HuH-7.5 (cell line): ENCODE measurements around the gene CTNNA3.
"Not testable (repeated sequence)": the region's sequence is repeated elsewhere in the genome, so short reads cannot be mapped to it uniquely, and the experiment has no call there.

ENCODE experiments used
- DNase-seq: peaks from one replicate; pipeline ENCODE4 v3.0.0; 2011; ENCODE audit warnings: low spot score

Gene CTNNA3

DNA sequence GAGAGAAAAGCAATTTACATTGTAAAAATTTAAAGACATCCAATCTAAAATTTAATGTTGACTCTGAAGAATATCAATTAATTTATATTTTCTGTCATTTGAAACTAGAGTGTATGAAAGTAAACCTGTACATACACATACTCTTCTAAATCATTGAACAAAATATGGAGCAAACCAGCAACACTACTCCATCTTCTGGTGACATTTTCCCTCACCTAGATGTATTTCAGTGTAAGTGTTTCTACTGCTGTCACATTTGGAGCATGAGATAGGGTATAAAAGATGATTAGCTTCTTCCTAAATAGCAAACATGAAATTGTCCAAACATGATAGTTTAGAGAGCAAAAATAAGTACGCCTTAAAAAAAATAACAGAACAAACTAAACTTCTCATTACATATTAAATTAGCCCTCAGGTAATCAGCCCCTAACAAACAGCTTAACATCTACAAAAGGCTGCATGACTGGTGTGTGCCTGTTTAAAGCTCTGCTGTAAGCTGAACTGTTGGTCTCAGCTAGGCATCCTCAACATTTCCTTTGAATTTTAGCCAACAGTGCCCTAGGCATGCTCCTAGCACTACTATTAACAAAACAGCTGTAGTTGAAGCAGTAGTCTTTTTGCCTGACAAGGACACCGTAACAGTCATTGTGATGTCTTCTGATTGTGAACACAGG is 189.8 kb downstream of the CTNNA3 start:
- DNase-seq, result no peak

DNA sequence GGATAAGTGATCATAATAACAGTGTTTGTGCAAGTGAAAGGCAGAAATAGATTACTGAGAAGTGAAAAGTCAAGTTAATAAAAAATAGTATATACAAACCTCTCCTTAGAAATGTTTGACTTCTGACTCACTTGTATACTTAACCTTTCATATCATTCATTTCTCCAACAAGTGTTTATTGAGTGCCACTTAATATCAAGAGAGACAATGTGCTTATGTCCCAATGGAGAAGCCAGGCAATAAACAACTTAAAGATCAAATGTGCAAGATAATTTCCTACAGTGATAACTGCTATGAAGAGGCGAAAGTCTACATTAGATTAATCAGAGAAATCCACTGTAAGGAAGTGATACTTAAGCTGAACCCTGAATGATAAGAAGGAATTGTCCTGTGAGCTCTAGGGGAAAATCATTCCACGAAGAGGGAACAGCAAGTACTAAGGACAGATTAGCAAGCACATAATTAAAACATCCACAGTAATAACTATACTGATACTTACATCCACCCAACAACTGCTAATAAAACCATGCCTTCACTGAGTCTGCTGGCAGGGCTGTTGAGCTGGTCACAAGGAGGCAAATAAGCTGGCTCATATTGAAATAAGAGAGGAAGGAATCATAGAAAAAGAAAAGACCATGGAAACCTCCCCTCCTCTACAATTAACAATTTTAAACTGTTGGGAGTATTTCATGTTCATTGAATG is 203.5 kb downstream of the CTNNA3 start:
- no peak for DNase-seq

DNA sequence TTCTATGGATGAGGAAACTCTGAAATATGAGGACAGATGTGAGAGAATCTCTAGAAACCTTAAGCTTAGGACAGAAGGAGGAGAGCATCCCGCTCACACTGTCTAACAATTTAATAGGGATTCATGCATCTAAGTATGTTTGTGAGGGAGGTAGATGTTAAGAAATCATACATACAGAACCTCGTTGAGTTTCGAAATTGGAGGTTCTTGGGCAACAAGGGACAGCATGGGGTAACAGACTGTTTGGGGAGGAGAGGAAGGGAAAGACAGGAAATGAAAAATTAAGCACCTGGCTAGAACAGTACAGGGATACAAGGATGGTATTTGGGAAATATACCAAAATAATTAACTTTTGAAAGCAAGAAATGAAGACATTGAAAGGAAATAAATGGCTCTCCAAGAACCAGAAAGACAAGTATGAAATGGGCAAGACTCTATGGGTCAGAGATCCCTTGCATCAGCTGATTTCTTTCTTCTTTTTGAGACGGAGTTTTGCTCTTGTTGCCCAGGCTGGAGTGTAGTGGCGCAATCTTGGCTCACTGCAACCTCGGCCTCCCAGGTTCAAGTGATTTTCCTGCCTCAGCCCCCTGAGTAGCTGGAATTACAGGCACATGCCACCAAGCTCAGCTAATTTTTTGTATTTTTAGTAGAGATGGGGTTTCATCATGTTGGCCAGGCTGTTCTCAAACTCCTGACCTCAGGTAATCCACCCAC is 207.9 kb downstream of the CTNNA3 start:
- no peak for DNase-seq

DNA sequence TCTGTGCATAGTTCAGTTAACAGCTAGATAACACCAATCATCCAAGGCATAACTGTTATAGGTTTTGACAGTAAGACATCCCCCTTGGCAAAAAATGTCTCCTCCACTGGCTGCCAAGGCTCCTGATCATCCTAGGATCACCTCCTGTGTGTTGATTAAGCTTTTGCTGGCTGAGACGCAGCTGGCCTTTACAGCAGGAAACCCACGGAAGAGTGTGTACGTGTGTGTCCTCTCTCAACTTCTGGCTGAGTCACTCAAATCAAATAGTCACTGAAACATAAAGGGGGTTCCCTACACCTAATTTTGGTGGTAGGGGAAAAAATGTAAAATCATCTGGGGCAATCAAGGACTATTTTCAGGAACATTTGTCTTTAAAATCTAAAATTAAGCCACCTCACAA is 208.8 kb downstream of the CTNNA3 start:
- no peak for DNase-seq

DNA sequence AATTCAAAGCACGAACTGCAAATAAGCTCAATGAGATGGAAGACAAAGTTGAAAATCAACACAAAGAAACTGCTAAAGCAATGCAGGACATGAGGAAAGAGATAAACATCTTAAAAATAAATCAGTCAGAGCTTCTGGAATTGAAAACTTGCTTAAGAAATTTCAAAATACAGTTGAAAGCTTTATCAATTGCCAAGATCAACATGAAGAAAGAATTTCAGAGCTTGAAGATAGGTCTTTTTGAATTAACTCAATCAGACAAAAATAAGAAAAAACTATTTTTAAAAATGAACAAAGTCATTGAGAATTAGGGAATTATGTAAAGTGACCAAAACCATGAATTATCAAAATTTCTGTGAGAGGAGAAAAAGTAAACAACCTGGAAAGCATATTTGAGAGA is 218.1 kb downstream of the CTNNA3 start:
- DNase-seq, result no peak

DNA sequence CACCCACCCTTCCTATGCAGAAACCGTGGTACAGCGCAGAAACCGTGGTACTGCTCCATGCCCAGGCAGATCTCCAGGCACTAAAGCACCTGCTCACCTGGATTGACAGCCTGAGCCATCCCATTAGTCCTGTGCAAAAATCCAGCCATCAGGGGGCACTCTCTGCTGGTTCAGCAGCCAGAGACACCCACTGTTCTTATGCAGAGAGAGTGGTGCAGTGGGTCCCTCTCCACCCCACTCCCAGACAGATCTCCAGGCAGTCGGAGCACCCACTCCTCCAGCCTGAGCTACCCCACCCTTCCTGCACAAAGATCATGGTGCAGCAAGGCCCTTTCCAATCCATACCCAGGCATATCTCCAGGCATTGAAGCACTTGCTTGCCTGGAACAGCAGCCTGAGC is 219.8 kb downstream of the CTNNA3 start:
- no peak for DNase-seq

DNA sequence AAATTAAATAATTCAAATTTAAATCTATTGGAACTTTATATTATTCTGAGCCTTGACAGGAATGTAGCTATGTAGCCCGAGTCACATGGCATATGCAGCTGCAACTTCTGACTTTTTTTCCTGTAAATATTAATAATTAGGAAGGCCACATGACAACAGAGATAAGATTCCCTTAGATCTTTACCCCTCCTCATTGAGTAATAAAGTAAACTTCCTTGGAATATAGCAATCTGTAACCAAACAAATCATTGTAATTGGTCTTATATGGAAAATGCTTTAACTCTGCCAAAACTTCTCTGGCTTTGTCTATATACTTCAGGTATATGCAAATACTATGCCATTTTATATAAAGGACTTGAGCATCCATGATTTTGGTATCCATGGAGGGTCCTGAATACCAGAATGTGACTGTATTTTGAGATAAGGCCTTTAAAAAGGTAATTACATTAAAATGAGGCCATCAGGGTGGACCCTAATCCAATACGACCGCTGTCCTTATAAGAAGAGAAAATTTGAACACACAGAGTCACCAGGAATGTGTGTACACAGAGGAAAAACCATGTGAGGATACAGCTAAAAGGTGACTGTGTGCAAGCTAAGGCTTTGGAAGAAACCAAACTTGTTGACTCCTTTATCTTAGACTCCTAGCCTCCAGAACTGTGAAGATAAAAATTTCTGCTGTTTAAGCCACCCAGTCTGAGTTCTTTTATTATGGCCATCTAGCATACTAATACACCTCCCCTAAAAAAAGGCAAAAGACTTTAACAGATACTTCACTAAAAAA is 222.0 kb downstream of the CTNNA3 start:
- no peak for DNase-seq

DNA sequence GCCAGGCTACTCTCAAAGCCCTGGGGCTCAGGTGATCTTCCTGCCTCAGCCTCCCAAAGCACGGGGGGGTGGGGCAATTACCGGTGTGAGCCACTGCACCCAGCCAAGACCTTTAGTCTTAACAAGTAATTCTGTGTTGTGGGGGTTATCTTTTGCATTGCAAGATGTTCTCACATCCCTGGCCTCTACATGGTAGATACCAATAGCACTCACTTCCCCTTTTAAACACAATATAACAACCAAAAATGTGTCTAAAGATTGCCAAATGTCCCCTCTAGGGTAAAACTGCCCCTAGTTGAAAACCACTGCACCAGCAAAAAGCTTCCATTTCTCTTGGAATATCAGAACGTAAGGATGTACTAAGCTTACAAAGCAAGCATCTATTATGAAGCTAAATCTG is 225.0 kb downstream of the CTNNA3 start:
- DNase-seq, result no peak

DNA sequence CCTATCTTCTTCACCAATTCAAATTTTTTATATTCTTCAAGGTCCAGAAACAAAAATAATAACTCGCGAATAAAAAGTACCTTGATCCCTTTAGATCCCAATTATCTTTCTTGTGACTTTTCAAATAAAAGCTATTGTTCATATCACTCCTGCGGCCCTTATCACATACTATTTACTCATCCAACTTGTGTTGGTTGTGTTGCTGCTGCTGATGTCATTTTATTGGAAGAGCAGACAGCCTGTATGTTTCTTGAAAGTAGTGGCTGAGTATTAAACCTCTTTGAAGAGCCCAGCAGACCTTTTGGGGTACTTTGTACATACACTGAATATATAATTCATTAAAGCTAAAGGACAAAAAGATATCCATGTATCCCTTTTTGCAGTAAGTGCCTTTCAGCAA is 231.7 kb downstream of the CTNNA3 start:
- DNase-seq, result no peak

DNA sequence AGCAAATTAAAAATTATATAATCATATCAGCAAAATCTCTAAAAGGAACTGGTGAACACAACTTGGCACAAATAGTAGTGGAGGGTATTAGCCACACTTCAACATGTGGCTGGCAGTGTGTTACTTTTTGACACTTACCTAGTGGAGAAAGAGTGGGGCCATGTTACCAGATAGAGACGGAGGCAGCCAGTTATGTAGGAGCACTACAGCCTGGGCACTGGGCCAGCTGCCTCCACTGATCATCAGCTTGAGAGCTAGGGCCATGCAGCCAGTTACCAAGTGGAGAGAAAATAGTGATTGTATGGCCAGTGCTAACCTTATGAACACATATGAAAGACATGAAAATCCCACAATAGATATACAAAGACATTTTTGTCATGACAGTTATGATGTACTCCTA is 243.1 kb downstream of the CTNNA3 start:
- no peak for DNase-seq

DNA sequence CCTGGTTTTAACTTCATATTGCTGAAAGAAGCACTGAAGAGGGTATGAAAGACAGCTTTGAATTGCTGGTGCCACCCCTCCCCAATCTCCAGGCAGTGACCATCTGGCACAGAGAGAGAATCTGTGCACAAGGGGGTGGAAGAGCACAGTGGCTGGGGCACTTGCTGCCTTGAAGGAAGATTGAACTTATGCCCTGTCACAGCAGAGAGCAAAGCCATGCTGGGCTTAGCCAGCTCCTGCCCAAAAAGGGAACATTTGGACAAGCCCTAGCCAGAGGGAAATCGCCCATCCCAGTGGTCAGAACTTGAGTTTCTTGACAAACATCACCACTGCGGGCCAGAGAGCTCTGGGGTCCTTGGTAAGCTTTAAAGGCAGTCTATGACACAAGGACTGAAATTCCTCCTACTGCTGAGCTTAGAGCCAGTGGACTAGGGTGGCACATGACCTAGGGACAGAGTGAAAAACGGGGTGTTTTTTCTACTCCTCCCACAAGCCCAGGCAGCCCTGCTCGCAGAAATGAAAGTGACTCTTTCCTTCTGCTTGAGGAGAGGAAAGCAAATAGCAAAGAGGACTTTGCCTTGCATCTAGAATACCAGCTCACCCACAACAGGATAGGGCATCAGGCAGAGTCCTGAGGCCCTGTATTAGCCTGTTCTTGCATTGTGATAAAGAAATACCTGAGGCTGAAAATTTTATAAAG is 257.2 kb downstream of the CTNNA3 start:
- no peak for DNase-seq

DNA sequence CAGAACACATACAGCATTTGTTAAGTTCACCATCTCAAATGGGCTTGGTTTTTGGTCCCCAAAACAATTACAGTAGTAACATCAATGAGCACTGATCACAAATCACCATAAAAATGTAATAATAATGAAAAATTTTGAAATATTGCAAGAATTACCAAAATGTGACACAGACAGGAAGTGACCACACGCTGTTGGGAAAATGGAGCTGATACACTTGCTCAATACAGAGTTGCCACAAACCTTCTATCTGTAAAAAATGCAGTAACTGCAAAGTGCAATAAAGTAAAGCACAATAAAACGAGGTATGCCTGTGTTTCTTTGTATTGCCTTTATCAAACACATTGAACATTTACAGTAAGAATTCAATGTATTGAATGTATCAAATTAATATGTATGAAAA is 262.7 kb downstream of the CTNNA3 start:
- no peak for DNase-seq

DNA sequence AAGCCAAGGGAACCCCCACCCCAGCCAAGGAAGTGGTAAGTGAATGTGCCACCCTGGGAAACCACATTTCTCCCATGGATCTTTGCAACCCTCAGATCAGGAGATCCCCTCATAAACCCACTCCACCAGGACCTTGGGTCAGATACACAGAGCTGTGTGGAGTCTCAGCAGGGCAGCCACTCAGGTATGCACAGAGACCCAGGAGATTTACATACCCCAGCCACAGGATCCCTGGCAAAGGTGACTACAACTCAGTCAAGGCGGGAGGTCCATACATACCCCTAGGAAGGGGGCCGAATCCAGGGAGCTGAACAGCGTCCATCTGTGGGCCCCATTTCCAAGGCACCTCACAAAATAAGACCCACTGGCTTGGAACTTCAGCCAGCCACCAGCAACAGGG is 293.4 kb downstream of the CTNNA3 start:
- DNase-seq, result no peak

DNA sequence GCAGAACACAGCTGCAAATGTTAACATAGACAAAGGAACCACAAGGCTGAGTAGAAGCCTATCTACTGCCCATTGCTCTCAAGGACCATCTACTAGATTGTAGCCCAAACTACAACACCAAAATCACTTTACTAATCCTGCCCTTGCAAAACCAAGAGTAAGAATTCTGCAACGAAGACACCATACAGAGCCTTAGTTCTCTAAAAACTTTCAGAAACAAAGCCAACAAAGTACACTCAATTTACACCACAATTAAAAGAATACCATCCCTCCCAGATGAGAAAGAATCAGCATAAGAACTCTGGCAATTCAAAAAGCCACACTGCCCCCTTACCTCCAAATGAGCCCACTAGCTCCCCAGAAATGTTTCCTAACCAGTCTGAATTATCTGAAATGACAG is 294.3 kb downstream of the CTNNA3 start:
- no peak for DNase-seq

DNA sequence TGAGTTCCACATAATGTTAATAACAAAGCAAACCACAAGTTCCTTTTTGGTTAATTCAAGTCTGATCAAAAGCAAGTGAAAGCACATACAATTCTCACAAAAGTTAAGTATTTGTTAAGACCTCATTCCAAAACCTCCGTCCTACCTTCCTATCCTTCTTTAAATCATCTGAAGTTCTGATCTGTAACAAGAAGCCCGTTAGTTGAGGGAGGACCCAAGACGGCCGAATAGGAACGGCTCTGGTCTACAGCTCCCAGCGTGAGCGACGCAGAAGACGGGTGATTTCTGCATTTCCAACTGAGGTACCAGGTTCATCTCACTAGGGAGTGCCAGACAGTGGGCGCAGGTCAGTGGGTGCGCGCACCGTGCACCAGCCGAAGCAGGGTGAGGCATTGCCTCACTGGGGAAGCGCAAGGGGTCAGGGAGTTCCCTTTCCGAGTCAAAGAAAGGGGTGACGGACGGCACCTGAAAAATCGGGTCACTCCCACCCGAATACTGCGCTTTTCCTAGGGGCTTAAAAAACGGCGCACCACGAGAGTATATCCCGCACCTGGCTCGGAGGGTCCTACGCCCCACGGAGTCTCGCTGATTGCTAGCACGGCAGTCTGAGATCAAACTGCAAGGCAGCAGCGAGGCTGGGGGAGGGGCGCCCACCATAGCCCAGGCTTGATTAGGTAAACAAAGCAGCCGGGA is 309.0 kb downstream of the CTNNA3 start:
- DNase-seq, result not testable (repeated sequence)

DNA sequence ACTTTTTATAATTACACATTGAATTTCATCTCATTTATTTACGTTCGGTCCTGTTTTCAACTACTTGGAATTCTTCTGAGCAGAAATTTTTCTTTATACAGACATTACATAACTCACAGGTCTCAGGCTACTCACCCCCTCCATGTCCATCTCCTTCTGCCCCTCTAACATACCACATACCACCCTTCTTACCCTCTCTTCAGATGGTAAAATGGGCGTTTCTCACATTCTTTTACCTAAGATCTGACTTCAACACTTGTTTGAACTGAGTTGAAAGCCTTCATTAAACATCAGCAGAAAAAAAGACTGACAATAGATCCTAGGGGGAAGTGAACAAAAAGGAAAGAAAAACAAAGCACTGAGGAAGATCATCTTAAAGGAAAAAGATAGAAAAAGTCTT is 309.7 kb downstream of the CTNNA3 start:
- no peak for DNase-seq

DNA sequence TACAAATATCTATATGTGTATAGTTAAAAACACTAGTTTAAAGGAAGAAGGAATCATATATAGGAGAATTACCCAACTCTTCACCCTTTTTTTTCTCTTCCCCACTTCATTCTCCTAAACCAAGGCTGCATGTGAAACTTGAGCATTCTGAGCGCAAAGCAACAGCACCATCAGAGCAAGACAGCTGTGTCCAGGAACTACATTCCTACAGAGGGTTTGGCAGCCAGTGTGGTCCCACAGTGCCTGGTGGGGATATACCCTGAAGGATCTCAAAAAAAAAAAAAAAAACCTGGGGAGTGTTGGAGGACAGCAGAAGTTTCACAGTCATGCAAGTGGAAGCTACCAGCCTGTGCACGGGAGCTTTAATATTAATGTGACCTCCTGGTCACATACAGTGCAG is 310.4 kb downstream of the CTNNA3 start:
- no peak for DNase-seq

DNA sequence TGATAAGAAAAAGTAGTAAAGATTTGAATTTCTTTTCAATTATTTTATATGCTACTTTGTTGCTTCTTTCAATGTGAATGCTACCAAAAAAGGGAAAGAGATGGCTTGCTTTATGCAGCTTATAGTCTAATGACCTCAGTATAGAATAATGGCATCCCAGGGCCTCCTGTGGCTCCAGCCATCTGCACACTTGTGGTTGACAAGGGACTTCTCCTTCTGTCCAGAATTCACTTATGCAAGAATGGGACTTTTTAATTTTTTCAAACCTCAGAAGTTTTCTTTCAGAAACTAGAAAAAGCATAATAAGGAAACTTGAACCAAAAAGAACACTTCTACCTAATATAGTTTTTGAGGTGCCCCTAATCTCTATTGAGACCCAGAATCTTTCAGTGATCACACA is 310.9 kb downstream of the CTNNA3 start:
- no peak for DNase-seq

DNA sequence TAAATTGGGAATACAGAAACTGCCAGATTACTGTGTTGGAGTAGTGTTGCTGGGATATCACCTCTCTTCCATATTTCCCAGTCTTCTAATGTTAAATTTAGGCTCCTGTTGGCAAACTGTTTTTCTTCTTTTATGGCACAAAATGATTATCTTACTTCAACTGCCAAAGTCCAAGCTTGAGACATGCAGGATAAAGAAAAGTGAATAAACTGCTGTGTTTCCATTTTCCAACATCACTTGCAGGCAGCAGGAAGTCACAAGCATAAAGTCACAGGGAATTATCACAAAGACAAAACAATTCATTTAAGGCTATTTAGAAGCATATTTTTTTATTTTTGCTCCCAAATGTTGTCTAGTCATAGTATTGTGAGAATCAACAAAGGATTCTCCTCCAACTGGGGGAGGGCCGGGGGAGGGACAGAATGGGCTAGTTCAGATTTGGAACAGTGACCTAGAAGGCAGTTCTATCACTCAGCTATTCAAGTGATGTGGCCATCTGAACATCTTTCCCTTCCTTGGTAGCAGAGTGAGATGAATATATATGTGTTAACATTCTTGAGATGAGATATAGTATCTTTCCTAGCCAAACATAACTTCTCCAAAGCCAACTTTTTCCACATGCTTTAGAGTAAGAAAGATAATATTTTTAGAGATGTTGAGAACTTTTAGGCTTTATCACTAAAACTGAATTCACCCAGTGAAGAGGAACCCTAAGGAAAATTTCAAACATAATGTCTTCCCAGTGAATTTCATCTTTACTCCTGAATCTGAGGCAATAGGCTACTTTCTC is 364.7 kb downstream of the CTNNA3 start:
- no peak for DNase-seq
